GM06990 (cell line): ENCODE results near the gene RHOB.

Experiments
- DNase-seq: peaks from one replicate; pipeline ENCODE4 v3.0.0-alpha.2; 2011; ENCODE audit not compliant: insufficient read length; ENCODE audit errors: extremely low read depth
- H3K27me3 ChIP-seq: replicated peaks from 2 replicates; pipeline ENCODE4 v1.6.0; 2011; ENCODE audit warnings: low read length; ENCODE audit not compliant: control insufficient read depth, insufficient read depth
- H3K36me3 ChIP-seq: 2 replicates; pipeline ENCODE4 v1.5.1; 2011; ENCODE audit warnings: low read length; ENCODE audit not compliant: control insufficient read depth, insufficient read depth
- H3K4me3 ChIP-seq: replicated peaks from 2 replicates; pipeline ENCODE4 v1.5.1; 2011; ENCODE audit warnings: low read depth, mild to moderate bottlenecking, control low read depth, low read length
- TF ChIP-seq, protein P1 (sequence below): IDR thresholded peaks from 2 replicates; pipeline ENCODE4 v1.5.1; 2011; ENCODE audit warnings: low read length, control low read depth, mild to moderate bottlenecking, inconsistent platforms; ENCODE audit not compliant: insufficient read depth, poor library complexity, severe bottlenecking

RHOB gene

DNA sequence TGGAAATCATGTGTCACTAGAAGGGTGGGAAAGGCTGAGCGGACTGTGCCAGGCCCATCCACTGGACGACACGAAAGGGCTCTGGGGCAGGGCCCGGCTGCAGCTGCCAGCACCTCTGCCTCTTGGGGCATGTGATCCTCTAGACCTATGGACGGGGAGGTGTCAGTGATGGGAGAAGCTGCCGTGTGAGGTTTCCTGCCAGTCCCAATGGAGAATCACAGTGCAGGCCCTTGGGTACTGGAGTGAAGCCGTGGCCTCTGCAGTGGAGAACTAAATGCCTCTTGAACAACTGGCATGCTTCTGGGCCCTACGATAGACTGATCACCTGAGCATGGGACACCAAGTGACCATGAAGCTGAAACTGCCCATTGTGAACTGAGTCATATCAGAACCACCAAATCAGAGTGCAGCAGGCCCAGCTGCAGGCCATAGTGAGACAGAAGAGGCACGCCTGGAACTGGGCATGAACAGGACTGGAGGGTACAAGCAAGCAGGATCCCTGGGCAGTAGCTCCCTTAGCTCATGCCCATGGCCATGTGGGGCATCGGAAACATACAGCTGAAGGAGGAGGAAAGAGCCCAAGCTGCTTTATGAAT, 18.8 kb upstream of the RHOB start:
- DNase-seq: no peak
- Histone ChIP-seq H3K27me3 (no peaks in the 10 kb centered on the region; the same call in 1 of the 2 replicates), H3K36me3 (no peaks in the 10 kb centered on the region), H3K4me3 (no peak overlapping the region)
- TF ChIP-seq, protein P1, sequence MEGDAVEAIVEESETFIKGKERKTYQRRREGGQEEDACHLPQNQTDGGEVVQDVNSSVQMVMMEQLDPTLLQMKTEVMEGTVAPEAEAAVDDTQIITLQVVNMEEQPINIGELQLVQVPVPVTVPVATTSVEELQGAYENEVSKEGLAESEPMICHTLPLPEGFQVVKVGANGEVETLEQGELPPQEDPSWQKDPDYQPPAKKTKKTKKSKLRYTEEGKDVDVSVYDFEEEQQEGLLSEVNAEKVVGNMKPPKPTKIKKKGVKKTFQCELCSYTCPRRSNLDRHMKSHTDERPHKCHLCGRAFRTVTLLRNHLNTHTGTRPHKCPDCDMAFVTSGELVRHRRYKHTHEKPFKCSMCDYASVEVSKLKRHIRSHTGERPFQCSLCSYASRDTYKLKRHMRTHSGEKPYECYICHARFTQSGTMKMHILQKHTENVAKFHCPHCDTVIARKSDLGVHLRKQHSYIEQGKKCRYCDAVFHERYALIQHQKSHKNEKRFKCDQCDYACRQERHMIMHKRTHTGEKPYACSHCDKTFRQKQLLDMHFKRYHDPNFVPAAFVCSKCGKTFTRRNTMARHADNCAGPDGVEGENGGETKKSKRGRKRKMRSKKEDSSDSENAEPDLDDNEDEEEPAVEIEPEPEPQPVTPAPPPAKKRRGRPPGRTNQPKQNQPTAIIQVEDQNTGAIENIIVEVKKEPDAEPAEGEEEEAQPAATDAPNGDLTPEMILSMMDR: no peak

DNA sequence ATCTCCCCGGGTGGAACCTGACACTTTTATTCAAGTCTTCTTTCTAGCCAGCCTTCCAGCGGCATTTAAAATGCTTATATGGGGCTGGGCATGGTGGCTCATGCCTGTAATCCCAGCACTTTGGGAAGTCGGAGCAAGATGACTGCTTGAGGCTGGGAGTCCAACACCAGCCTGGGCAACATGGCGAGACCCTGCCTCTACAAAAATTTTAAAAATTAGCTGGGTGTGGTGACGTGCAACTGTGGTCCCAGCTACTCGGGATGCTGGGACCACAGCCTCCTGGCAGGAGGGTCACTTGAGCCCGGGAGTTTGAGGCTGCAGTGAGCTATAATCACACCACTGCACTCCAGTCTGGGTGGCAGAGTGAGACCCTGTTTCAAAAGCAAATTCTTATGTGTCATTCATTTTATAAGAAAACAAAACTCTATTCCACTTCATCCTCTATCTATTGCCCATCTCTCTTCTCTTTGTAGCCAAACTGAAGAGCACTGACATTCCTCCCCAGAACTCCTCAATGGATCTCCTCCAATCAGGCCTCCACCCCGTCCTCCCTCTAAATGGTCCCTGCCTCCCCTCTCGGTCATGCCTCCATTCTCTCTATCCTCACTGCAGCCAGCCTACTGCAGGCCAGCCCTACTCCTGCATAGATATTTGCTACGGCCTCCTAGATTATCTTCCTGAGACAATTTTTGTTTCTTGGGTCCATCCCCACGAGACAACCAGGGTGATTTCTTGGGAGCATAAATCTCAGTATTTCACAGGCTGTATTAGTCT, 18.0 kb upstream of the RHOB start:
- Histone ChIP-seq H3K4me3 (no peak overlapping the region), H3K27me3 (no peaks in the 10 kb centered on the region; the same call in 1 of the 2 replicates), H3K36me3 (no peaks in the 10 kb centered on the region)
- TF ChIP-seq, protein P1: no peak
- no peak for DNase-seq

DNA sequence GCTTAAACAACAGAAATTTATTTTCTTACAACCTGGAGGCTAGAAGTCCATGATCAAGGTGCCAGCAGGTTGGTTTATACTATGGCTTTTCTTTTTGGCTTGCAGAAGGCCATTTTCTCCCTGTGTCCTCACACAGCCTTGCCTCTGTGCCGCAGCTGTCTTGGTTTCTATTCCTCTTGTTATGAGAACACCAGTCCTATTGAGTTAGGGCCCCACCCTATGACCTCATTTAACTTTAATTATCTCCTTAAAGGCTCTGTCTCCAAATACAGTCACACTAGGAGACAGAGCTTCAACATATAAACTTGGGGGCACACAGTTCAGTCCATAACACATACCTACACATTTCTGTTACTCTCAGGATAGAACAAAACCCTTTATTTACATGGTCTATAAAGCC, 17.3 kb upstream of the RHOB start:
- DNase-seq: no peak
- no peak overlapping the region for H3K4me3 ChIP-seq
- no peaks in the 10 kb centered on the region; the same call in 1 of the 2 replicates for H3K27me3 ChIP-seq

DNA sequence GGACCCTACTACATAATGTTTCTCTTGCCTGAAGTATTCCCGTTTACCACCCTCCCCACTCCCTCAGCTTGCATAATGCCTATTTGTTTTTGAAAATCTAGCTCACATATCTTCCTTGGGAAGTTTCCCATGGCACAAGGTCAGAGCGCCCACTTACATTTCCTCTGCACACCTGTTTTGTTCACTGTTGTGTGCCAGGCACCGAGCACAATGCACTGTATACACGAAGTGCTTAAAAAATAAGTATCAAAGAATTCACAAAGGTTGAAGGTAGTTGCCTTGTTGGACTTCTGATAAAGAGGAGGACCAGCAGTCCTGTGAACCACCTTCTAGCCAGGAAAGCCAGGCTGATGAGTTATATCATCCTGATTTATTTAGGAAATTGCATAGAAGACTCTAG, 16.8 kb upstream of the RHOB start:
- no peak overlapping the region for H3K4me3 ChIP-seq
- TF ChIP-seq, protein P1: no peak
- H3K27me3 ChIP-seq: no peaks in the 10 kb centered on the region; the same call in 1 of the 2 replicates
- DNase-seq: no peak
- H3K36me3 ChIP-seq: no peaks in the 10 kb centered on the region

More for the DNA sequence above, 17.3 kb upstream of the RHOB start:
- no peaks in the 10 kb centered on the region for H3K36me3 ChIP-seq
- TF ChIP-seq, protein P1: no peak

DNA sequence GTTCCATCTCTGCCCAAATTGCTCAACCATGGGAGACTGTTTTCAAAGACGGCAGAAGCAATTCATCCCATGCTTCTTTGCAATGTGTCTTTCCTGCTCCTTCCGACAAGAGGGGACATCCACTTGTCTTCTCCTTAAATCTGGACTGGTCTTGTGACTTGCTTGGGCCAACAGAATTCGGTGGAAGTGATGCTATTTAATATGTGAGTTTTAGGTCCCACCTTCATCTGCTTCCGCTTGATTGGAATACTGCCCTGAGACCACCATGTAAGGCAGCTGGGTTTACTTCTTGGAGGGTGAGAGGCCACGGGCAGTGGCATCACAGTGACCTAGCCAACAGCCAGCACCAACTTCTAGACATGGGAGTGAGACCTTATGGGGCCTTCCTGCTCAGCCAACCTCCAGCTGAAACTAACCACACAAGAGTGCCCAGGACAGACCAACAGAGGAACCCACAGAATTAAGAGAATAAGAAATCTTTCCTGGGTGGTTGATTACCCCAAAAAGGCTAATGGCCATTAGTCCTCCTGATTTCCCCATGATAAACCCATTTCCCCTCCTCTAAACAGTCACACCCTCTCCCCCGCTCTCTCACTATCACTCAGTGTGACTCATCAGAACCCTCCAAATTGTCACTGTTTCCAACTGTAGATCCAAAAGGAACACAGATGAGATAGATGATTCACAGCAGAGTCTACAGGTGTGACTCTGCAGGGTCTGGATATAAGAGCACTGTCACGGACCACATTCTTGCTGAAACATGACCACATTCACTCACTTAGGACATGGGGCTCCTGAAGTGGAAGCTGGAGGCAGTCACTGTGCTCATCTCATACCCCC, 16.2 kb upstream of the RHOB start:
- DNase-seq: no peak
- H3K36me3 ChIP-seq: no peaks in the 10 kb centered on the region
- TF ChIP-seq, protein P1: no peak
- no peaks in the 10 kb centered on the region; the same call in 1 of the 2 replicates for H3K27me3 ChIP-seq
- no peak overlapping the region for H3K4me3 ChIP-seq
